HG03175 (cell line): Measurements from ENCODE around the gene RBM18.
A peak's percentile ranks its signal among the peaks of the same experiment; 100 is the strongest.

Experiments
- ATAC-seq: cut with Tn5 transposase; IDR thresholded peaks from one replicate; pipeline ENCODE4 v1.9.1; 2021; ENCODE audit warnings: mild to moderate bottlenecking, moderate library complexity; ENCODE audit not compliant: unreplicated experiment

RBM18 gene

DNA sequence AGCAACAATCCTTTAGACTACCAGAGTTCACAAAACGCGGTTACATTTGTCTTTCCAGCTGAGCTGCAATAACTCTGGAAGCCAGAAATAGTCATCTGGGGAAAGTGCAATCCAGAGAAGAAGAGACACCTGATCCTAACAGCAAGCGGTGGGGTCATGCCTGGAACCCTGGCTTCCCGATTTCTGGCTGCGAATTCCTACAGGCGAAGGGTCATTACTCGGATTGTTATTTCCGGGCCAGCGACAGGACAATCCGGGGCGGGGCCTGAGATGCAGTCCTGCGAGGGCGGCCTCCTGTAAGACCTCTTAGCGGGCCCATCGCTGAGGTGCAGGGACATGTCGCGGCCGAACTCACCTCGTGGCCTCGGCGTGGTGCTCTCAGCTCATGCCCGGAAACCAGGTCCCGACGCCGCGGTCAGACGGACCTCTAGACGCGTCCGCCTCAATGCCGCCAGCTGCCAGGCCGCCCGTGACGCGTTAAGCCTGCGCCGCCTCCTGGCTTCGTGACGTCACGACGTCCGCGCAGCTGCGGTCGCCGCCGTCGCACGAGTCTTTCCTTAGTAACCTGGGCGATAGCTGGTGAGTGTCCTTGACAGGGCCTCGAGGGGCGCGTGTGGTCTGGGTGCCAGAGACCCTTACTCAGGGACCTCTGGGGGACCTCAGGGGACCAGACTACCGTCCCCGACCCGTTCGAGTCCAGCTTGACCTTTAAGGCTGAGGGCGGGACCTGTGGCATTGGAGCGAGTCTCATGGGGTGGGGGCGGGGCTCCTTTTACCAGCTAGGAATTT lies at the start of gene RBM18, which contains the start of gene MRRF:
Gene RBM18 (minus strand): TSS at position 481 of the 789 bp plus-strand sequence. CDS start 3,348 bp downstream, outside the sequence.
Gene MRRF (plus strand): TSS at position 523 of the 789 bp plus-strand sequence. CDS start 6,010 bp downstream, outside the sequence.
- peak; percentile 88 for ATAC-seq

DNA sequence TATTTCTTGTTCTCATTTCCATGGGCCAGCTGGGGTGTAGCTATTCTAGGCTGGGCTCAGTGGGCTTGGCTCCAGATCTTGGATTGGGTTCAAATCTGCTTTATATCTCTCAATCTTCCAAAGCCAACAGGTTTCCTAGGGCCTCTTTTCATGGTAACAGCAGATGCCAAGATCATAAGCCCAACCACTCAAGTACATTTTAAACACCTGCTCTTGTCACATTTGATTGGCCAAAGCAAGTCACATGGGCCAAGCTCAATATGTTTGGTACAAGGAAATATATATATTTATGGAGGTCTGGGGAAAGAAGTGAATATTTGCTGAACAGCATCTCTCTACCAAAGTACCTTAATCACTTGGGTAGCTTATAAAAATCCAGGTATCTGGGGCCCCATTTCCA lies 49.5 kb upstream of the RBM18 start:
- no peak for ATAC-seq

GRCh38 chr9:122309861-122310260 lies 45.2 kb upstream of the RBM18 start:
- ATAC-seq: no peak

DNA sequence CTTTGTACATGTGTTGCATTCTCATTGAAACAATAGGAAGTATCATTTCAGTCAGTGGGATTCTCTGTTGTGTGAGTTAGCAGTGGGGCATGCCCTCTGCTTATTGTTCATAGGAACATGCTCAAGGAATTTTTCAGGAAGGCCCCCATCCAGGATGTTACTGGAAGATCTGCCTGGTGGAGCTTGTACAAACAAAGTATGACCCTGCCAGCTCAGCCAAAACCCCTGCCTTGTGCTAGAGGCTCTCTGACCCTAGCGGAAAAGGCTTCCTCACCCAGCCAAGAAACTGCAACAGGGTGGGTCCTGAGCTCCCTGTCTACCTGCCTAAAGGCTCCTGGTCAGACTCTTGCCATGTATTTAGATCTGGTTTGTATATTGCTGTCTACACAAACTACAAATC lies 43.3 kb upstream of the RBM18 start:
- ATAC-seq: no peak

DNA sequence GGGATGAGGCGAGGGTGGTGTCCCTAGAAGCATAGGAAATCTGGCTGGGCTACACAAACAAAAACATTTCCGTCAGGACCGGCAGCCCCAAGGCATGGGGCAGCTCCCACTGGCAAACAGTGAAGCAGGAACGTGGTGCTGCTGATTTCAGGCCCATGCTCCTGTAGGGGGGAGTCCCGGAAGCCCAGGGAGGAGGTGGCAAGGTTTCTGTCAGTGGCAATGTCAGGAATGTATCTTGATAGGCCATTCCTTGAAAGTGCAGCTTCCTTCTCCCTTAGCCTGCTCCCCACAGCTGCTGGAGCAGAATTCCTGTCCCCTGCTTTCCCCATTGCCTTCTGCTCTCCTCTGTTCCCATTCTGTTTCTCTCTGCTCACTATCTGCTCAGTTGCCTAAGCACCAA lies 42.4 kb upstream of the RBM18 start:
- ATAC-seq: no peak

DNA sequence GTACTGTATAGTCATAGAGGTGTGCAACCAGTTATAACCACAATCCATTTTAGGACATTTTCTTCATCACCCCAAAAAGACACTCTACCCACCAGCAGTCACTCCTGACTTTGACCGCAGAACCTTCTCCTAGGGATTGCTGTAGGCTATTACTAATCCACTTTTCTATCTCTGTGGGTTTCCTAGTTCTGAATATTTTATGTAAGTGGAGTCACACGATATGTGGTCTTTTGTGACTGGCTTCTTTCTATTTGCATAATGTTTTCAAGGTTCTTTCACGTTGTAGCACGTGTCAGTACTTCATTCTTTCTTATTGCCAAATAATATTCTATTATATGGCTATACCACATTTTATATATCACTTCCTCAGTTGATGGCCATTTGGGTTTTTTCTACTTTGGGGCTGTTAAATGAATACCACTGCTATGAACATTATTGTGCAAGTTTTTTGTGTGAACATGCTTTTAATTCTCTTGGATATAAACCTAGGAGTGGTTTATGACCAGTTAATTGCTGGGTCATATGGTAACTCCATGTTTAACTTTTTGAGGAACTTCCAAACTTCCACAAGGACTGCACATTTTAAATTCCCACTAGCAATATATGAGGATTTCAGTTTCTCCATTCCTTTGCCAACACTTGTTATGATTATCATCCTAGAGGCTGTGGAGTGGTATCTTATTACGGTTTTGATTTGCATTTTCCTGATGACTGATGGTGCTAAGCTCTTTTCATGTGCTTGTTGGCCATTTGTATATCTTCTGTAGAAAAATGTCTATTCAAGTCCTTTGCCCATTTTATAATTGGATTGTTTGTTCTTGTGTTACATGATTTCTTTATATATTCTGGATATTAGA lies 37.8 kb upstream of the RBM18 start:
- ATAC-seq: no peak

DNA sequence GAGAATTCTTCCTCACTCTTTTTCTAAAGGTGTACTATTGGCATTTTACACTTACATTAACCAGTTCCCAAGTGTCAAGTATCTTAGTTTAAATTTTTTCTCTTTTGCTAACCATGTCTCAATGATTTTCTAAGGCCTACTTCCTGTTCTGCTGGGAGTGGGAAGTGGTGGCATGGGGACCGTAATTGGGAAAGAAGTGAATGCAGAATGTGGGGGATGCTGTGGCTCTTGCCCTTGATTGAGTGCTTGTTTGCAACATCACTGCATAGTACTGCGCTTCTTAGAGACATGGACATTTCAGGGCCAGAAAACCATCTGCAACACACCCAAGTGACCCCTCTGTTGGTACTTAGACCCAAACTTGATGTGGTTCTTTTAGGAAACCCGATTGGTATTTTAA lies 32.9 kb upstream of the RBM18 start:
- ATAC-seq: no peak

DNA sequence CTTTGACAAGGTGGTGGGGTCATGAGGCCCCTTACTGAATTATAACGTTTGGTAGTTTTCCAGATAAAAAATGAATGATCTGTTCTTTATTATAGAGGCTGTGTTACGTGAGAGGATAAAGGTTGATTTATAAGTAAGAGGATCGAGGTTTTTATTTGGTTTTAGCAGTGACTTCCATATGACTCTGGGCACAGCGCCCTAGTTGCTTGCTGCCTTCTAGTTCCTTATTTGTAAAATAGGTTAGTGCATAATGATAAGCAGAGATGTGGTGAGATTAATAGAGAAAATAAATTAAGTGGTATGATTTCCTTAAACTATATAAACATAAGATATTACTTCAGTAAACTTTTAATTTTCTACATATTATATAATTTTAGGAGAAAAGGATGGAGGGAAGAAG lies 29.9 kb upstream of the RBM18 start:
- no peak for ATAC-seq

DNA sequence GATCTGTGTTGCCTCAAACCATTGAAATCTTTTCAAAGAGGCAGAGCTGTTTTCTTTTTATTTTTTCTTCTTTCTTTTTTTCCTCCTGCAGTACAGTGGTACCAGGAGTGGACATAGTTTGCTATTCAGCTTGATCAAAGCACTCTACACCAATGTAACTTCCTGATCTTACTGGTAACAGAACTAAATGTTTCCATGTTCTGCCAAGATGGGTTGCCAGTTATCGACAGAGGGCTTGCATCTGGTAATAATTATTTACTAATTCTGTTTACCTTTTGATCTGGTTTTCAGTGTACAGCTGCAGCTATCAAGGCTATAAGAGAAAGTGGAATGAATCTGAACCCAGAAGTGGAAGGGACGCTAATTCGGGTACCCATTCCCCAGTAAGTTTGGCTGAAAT lies 26.8 kb upstream of the RBM18 start:
- ATAC-seq: no peak

DNA sequence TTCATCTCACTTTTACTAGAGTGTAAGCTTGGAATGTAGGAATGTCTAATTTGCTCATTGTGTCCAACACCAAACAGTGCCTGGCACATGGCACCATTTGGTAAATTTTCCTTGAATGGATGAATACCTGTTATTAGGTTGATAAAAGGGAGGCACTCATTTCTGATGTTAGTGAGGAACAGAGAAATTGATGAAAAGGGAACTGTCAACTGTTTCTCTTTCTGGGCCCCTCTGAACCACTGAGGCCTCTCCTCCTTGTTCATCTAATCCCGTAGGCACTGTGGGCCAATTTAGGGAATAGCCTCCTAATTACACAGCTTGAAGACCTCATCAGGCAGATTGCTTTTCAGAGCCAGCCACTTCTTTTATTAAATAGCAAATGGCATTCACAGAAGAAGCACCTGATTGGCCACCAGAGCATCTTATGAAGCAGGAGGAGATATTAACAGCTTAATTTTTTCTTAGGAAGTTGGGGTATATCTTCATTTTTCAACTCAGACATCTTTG lies 22.6 kb upstream of the RBM18 start:
- ATAC-seq: no peak

DNA sequence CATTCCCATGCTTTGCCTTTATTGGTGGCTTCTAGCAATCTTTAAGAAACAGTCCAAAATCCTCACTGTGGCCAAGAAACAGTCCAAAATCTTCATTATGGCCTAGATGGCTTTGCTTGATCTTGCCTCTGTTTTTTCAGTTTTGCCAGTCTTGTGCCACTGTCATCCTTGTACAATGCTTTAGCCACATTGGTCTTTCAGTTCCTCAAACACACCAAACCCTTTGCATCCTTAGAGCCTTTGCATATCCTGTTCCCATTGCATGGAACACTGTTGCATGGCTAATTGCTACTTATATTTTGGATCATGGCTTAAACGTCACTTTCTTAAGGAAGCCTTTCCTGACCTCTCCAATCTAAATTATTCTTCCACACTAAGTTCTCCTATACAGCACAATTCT lies 22.1 kb upstream of the RBM18 start:
- ATAC-seq: no peak

DNA sequence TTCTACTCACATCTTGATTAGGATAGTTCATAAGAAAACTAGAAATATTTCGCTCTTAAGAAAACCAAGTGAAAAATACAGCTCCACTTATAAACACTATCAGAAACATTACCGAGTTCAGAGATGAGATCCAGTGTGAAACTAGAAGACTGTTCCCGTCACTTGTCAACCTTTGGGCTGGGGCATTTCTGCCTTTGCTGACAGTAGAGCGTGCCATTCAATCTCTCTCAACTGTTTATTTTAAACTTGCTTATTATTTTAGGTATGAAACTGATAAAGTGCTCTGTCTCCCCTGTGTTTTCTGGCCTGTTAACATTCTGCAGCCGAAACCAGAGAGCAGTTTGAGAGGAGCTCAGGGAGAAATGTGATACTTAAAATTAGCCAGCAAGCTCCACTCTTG lies 16.7 kb upstream of the RBM18 start:
- no peak for ATAC-seq

- no peak for ATAC-seq
Measured at GRCh38 chr9:122277285-122277897, 12.8 kb upstream of the RBM18 start.

DNA sequence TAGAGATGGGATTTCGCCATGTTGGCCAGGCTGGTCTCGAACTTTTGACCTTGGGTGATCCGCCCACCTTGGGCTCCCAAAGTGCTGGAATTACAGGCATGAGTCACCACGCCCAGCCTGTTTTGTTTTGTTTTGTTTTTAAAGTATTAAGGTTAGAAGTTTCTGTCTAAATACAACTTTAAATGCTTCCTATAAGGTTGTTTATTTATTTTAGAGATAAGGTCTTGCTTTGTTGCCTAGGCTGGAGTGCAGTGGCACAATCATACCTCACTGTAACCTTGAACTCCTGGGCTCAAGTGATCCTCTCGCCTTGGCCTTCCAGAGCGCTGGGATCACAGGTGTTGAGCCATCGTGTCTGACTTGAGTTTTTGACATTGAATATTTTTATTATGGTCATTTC lies 11.5 kb upstream of the RBM18 start:
- ATAC-seq: no peak

DNA sequence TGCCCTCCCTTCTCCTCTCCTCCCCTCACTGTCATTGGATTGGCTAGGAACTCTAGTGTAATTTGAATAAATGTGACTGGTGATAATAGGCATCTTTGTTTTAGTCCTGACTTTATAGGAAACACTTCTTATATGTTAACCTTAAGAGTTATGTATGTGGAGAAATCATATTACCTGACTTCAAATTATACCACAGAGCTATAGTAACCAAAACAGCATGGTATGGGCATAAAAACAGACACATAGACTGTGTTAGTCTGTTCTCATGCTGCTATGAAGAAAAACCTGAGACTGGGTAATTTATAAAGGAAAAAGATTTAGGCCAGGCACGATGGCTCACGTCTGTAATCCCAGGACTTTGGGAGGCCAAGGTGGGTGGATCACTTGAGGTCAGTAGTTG lies 9.4 kb upstream of the RBM18 start:
- no peak for ATAC-seq

DNA sequence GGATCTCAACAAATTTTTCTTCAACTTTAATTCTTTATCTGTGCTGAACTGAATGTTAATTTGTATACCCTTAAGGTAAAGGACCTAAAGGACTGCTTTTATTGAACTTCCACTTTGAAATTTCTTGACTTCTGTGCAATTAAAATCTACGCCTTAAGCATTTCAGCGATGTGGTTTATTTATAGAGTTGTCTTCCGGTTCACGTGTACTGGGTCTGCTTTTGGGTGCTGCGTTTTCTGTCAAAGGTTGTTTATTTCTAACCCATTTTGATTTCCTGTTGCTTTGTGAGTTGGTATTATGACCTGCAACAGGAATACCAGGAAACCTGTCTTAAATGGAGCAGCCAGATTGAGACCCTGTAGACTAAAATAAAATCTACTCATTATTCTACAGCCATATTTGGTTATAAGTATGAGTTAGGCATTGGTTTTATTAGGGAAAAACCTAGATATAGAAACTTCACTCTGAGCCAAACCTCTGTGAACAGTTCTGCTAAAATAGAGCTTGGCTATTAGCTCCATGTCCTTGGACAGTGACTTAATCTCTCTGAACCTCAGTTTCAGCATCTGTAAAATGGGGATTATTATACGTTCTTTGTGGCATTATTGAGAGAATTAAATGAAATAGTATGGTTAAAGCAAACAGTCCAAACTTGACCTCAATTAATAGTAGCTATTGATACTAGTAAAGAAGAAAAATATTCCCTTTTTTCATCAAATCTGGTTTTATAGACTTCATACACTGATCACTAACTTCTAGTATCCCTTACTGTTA lies 3.6 kb upstream of the RBM18 start:
- no peak for ATAC-seq

- peak; percentile 37 for ATAC-seq
Measured at GRCh38 chr9:122265149-122265915, 692 bp upstream of the RBM18 start.

DNA sequence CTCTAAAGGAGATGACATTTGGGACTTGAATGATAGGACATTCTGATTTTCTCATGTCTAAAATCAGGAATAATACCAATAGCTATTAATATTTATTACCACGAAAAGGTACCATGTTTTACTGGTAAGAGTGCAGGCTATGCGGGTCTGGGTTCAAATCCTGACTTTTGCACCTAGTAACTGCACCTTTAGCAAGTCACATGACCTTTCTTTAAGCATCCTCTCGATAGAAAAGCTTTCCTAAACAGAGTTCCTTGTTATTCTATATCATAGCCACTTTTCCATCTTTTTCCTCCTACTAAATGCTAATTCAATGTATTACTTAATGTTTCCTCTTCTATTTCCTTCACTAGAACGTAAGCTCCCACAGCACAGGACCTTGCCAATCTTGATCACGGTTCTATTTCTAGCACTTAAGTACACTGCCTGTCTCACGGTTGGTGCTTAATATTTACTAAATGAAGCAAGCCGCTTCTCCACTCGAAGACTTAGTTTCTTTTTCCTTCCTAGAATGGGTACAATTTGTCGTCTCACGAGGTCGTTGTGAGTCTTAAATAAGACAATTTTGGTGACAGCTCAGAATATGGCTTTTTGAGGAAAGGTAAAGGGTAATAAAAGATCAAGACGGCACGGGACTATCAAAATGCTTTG lies 816 bp downstream of the RBM18 start:
- no peak for ATAC-seq

DNA sequence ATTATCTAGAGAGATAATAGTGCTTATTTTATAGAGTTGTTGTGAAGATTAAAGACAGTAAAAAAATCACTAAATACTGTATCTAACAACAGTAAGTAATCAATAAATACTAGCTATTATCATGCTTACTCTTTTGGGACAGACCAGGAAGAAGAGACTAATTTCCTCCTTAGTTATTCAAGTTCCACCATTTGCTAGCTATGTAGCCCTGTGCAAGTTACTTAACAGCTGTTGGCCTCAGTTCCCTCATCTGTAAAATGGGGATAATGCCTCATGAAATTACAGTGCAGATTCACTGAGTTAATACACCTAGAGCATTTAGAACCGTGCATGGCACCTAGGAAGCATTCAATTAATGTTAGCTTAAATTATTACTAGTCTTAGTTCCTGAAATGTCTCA lies 2.6 kb downstream of the RBM18 start:
- no peak for ATAC-seq
